ENCODE measurements around the gene PDCD4. TPM values are rescaled to one million over a fixed set of nuclear protein-coding genes. Genes with fewer than 3 reads are reported as not detected.

The PDCD4 gene
- total RNA-seq, 2 donors from 2014 or later = 36.7 to 48.6 TPM

DNA sequence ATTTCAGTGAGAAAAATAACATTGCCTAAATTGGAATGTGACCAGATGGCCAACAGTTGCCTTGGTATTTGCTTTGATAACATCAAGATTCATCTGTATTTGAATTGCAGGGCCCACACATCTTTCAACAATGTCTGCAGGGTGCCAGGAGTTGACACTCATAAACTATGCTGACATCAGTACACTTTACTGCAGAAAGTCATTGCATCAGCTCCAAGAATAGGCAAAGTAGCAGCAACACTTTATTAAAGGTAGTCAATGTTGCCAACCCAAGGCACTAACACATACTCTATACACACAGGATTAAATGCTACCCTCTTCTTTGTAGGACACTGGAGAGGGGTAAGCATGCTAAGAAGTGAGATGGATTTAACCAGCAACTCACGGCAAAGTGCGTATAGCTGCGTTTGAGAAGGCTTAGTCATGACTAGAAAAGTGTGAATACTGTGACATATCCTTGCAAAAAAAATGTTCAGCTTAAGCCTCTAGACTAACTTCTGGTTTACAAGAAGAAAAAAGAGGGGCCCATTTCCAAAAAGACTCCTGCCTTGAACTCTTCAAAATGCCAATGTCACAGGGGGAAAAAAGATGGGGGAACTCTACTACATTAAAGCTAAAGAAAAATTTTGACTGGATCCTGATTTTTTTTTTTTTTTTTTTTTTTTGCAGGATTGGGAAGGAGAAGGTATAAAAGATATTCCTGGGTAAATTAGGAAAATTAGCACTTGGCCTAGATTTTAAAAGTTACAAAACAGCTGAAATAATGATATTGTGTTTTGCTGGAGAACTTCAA, 45.0 kb downstream of the PDCD4 start:
- Mint-ChIP-seq H3K9me3 (no peaks in the 10 kb centered on the region), H3K27ac (peak overlapping the region; percentile 99), H3K4me3 (peak overlapping the region; percentile 96), H3K36me3 (peaks cover 6% of the 10 kb centered on the region), H3K4me1 (ENCODE audit: low read depth in 2 of 2) (peaks cover 20 to 22% of the 10 kb centered on the region in 2 donors), H3K27me3 (no peaks in the 10 kb centered on the region)
- ATAC-seq (no peak), DNase-seq (ENCODE audit: low spot score) (no peak)

DNA sequence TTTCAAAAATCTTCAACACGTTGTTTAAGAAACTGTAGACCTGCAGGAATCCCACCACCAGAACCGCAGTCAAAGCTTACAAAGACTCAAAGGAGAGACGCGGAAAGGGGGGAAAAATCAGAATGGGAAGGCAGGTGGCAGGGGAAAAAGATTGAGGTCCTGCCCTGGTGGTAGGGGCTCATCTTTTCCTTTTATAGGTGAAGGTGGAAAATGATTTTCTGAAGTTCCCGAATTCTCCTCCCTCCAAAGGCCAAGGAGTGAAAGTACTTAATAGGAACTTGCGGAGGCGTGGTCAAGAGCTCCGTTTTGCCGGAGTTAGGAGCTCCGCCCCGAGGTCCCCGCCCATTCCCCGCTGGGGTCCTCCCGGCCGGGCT, 46.5 kb downstream of the PDCD4 start:
- H3K36me3 Mint-ChIP-seq = peaks cover 6% of the 10 kb centered on the region

DNA sequence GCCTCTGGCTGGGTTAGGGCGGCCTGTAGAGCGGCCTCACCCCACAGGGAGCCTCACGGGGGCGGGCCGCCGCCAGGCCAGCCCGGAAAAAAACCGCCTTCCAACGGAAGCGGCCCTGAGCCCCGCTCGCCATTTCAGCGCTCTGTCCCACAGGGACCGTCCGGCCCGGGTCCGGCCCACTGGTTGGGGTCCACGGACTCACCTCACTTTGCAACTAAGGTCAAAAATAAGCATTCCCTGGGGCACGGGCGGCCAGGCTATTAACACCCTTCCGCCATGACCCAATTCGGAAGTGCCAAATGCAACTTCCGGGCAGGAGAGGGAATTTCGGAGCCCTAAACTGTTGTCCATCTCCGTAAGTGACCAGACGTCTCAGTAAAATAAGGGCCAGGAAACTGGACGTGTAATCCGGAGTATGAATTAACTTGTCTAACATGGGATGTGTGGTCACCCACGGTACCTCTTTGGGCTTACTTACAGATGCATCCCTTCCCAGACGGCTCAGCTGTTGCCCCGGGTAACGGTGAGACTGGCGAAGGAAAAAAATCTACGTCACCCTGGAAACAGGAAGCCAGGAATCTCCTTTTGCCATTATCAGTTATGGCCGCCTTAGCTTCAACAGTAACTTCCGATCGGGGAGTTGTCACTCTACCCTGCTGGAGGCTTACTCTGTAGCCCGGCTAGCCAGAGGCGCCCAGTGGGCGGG, 47.1 kb downstream of the PDCD4 start, which contains the start of gene BBIP1:
Gene BBIP1 (minus strand): TSS at position 538 of the 706 bp plus-strand sequence. CDS start 1,023 bp downstream, outside the sequence.
- Mint-ChIP-seq H3K27ac (peak within 1 kb of the TSS; percentile 99), H3K36me3 (peaks cover 6% of the 10 kb centered on the region), H3K27me3 (no peaks in the 10 kb centered on the region), H3K4me1 (ENCODE audit: low read depth in 2 of 2) (peaks cover 26 to 31% of the 10 kb centered on the region in 2 donors), H3K9me3 (no peaks in the 10 kb centered on the region), H3K4me3 (peak within 1 kb of the TSS; percentile 96)
- ATAC-seq (peak; percentile 96), DNase-seq (ENCODE audit: low spot score) (no peak)

More for the DNA sequence above, 46.5 kb downstream of the PDCD4 start:
- DNase-seq (ENCODE audit: low spot score) (peak; percentile 96), ATAC-seq (no peak)
- Mint-ChIP-seq H3K4me3 (peak overlapping the region; percentile 96), H3K9me3 (no peaks in the 10 kb centered on the region), H3K27ac (peak overlapping the region; percentile 99), H3K27me3 (no peaks in the 10 kb centered on the region), H3K4me1 (ENCODE audit: low read depth in 2 of 2) (peaks cover 24 to 26% of the 10 kb centered on the region in 2 donors)

DNA sequence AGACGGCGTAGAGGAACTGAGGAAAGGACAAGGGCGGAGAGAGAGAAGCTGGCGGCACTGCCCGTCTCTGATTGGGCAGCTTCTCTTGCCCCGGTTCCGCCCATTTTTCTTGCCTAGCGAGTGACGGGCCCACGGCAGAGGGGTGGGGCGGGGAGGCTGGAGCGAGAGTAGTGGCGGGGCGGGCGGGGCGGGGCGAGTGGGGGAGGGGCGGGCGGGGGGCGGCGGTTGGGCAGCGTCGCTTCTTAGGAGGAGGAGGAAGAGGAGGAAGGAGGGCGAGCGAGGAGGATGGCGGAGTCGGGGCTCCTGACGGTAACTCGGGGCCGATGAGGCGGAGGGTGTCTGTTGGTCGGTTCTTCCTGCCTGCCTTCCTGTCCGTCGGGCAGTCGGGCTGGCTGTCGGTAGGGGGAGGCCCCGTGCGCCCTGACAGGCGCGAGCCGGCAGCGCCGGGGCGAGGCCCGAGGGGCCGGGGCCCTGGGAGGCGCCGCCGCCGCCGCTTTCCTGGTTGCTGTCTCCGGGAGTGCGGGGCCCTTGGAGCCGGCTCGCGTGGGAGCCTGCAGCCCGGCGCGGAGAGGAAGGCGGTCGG, 47.7 kb downstream of the PDCD4 start, which contains the start of gene SHOC2:
Gene SHOC2 (plus strand): TSS at position 256 of the 583 bp plus-strand sequence. CDS start 44,755 bp downstream, outside the sequence.
- Mint-ChIP-seq H3K4me1 (ENCODE audit: low read depth in 2 of 2) (peaks cover 31 to 36% of the 10 kb centered on the region in 2 donors), H3K36me3 (peaks cover 6% of the 10 kb centered on the region)

DNA sequence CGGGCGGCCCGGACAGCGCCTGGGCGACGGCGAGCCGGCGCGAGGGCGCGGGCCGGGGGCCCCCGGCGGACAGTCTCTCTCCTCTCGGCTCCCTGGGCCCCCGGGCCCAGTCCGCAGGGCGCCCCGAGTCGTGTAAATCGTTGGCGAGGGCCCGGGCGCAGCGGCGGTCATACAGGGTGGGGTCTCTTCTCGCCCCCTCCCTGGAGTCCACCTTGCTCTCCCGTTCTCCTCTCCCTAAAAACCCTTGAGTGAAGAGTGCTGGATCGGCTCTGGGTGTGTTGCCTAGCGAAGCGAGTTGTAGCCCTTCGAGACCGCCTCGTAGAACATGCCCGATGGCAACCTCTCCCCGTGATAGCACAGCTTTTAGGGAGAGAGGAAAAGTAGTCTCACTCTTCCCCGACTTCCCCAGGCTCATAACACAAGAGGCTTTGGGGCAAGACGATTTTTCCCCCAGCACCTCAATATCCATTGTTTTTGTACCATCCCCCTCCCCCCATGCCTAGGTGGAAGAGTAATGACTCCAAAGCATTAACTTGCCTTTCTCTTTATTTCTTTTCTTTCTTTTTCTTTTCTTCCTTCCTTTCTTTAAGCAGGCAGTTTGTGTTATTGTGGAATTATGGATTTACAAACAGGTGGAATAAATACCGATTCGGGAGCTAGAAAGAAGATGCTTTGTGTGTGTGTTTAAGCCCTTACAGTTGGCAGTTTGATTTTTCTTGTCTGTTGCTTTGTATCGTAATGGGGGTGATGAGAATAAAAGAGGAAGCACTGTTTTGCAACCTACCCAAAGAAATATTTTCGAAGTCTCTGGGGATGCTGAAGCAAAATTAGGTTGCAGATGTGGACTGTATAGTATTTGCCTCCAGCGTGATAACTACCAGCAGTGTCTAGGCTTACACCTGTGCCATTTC, 48.5 kb downstream of the PDCD4 start:
- ATAC-seq (no peak), DNase-seq (ENCODE audit: low spot score) (no peak)
- Mint-ChIP-seq H3K9me3 (no peaks in the 10 kb centered on the region), H3K27ac (peak overlapping the region; percentile 85 to 99), H3K36me3 (peaks cover 6% of the 10 kb centered on the region), H3K27me3 (no peaks in the 10 kb centered on the region), H3K4me3 (peak overlapping the region; percentile 96), H3K4me1 (ENCODE audit: low read depth in 2 of 2) (peaks cover 32 to 38% of the 10 kb centered on the region in 2 donors)

More for the DNA sequence above, 47.7 kb downstream of the PDCD4 start, which contains the start of gene SHOC2:
- ATAC-seq (peak; percentile 63 to 71), DNase-seq (ENCODE audit: low spot score) (peak; percentile 100)
- peak within 1 kb of the TSS; percentile 99 for H3K27ac Mint-ChIP-seq
- H3K9me3 Mint-ChIP-seq = no peaks in the 10 kb centered on the region
- no peaks in the 10 kb centered on the region for H3K27me3 Mint-ChIP-seq
- peak within 1 kb of the TSS; percentile 96 for H3K4me3 Mint-ChIP-seq

DNA sequence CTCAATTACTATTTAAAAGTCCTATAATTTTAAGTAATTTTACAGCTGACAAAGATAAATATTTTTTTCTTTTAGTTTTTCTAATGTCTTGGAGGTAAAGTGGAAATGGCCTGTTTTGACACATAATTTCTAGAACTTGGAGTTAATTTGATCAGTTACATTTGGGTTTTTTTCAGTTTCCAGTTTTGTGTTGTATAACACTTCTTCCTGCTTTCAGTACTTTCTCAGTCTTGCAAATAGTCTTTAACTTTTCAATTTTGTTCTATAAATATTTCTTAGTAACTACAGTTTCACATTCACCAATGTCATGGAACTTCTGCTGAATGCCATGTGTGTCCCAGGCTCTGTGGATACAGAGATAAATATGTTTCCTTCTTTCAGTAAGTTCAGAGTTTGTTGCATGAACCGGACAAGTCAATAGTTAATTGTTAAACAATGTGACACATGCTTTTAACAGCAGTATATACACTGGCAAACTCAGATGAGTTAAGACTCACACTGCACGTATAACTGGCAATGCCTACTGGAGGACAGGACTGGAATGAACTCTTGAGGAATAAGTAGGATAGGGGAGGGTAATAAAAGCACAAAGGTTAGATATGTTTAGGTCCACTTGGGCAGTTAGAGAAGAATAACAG, 52.2 kb downstream of the PDCD4 start:
- DNase-seq (ENCODE audit: low spot score) = no peak
- Mint-ChIP-seq H3K4me1 (ENCODE audit: low read depth in 2 of 2) (peaks cover 28 to 36% of the 10 kb centered on the region in 2 donors), H3K27me3 (no peaks in the 10 kb centered on the region), H3K9me3 (no peaks in the 10 kb centered on the region), H3K4me3 (peak overlapping the region; percentile 65), H3K36me3 (peaks cover 6% of the 10 kb centered on the region), H3K27ac (peak overlapping the region in 1 of 2 donors; percentile 56)
- no peak for ATAC-seq

DNA sequence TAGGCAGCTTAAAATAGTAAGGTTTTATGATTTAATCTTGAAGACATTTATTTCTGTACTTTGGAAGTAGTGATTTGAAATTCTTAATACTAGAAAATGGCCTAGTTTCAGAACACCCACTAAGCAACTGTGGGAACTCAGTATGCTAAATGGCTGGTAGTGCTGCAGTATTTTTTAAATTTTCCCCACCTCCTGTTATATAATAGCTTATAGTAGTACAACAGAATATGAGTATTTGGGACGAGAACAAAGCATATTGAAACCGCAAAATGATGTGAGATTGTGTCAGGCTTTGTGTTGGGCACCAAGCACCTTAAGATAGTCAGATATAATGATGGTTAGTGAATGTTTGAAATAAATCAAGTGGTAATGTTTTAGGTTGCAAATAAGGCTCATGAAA, 55.7 kb downstream of the PDCD4 start:
- H3K4me1 Mint-ChIP-seq (ENCODE audit: low read depth in 2 of 2) = peaks cover 22 to 30% of the 10 kb centered on the region in 2 donors
- H3K36me3 Mint-ChIP-seq = no peaks in the 10 kb centered on the region
- H3K27ac Mint-ChIP-seq = no peak overlapping the region
- H3K27me3 Mint-ChIP-seq = no peaks in the 10 kb centered on the region
- H3K4me3 Mint-ChIP-seq = no peak overlapping the region
- ATAC-seq = no peak
- no peaks in the 10 kb centered on the region for H3K9me3 Mint-ChIP-seq
- no peak for DNase-seq (ENCODE audit: low spot score)

DNA sequence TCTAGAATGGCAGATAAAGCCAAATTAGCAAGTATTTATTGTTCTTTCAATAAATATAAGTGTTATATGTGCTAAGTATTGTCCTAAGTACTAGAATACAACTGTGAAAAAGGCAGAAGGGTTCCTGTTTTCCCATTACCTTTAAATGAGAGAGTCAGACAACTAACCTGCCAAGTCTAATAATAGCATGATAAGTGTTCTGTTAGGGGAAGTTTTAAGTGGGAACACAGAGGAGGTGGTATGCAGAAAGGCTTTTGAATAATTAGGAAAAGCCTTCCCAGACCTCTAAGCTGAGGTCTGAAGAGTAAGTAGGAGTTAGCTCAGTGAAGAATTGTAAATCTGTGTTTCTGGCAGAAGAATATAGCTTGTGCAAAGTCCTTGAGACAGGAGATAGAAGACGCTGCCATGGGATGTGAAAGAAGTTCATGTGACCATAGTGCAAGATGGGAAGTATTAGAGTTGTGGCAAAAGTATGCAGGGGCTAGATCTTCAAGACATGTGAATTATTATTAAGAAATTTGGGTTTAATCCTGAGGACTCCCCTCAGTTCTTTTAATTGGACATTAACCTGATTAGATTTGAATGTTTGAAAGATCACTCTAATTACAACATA, 60.1 kb downstream of the PDCD4 start:
- Mint-ChIP-seq H3K4me3 (no peak overlapping the region), H3K27me3 (no peaks in the 10 kb centered on the region), H3K4me1 (ENCODE audit: low read depth in 2 of 2) (peaks cover 8 to 9% of the 10 kb centered on the region in 2 donors), H3K27ac (no peak overlapping the region), H3K36me3 (no peaks in the 10 kb centered on the region), H3K9me3 (no peaks in the 10 kb centered on the region)
- ATAC-seq (no peak), DNase-seq (ENCODE audit: low spot score) (no peak)

DNA sequence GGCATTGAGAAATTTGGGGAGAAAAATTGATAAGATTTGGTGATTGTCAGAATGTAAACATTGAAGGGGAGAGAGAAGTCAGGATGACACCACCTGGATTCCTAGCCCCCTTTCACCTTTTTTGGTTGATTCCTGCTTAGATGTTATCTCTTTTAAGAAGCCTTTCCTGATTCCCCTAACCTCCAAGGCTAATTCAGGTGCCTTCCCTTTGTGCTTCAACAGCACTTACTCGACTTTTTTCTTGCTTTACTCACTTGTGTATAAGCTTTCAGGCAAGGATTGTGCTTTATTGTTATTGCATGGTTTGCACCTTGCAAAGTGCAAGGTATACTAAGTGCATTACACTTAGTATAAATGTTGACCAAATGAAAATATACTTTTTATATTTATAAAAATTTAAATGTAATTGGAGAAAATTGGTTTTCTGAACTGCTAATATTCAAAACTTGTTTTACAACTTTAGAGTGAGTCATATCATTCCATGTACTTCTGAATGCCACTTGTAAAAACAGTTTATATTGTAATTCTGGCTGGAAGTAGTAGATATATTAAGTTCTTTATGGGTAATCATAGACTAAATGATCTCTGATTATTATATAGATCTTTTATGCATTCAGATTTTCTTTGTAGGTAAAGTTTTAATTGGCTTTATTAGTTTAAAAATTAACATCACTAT, 60.9 kb downstream of the PDCD4 start:
- Mint-ChIP-seq H3K4me1 (ENCODE audit: low read depth in 2 of 2) (peaks cover 8 to 10% of the 10 kb centered on the region in 2 donors), H3K4me3 (no peak overlapping the region), H3K27ac (no peak overlapping the region), H3K36me3 (no peaks in the 10 kb centered on the region), H3K27me3 (no peaks in the 10 kb centered on the region), H3K9me3 (no peaks in the 10 kb centered on the region)
- no peak for DNase-seq (ENCODE audit: low spot score)
- no peak for ATAC-seq

DNA sequence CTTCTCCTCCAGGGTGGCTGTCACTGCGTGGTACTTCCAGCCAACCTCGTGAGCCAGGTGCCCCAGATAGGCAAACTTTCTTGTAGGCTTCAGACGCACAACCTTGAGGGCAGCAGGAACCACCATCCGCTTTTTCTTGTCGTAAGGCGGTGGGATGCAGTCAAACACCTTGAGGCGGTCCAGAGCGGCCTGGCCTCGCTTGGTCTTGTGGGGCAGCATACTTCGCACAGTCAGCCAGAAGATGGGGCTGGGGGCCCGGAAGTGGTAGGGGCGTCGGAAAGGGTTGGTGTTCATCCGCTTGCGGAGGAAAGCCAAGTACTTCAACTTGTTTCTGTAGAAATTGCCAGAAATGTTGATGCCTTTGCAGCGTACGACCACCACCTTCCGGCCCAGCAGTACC, 65.0 kb downstream of the PDCD4 start:
- no peaks in the 10 kb centered on the region for H3K27me3 Mint-ChIP-seq
- H3K27ac Mint-ChIP-seq = no peak overlapping the region
- ATAC-seq (no peak), DNase-seq (ENCODE audit: low spot score) (no peak)
- no peaks in the 10 kb centered on the region for H3K36me3 Mint-ChIP-seq
- H3K9me3 Mint-ChIP-seq = no peaks in the 10 kb centered on the region
- H3K4me3 Mint-ChIP-seq = no peak overlapping the region
- peaks cover 18 to 29% of the 10 kb centered on the region in 2 donors for H3K4me1 Mint-ChIP-seq (ENCODE audit: low read depth in 2 of 2)

DNA sequence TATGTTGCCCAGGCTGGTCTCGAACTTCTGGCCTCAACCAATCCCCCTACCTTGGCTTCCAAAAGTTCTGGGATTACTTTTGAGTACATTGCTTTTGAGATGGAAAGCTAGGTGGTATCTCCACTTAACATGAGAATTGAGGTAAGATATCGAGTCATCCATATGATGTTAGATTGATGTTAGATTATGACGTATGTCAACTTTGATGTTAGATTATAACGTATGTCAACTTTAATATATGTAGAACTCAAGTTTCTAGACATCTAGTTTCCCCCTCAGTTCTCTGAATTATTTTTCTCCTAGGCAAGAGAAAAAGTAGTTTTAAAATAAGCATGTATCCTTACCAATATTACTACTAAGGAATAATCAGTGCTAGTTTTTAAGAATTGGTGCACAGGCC, 67.7 kb downstream of the PDCD4 start:
- no peak overlapping the region for H3K27ac Mint-ChIP-seq
- DNase-seq (ENCODE audit: low spot score) (no peak), ATAC-seq (no peak)
- no peaks in the 10 kb centered on the region for H3K9me3 Mint-ChIP-seq
- peaks cover 7% of the 10 kb centered on the region for H3K36me3 Mint-ChIP-seq
- H3K4me3 Mint-ChIP-seq = no peak overlapping the region
- H3K27me3 Mint-ChIP-seq = no peaks in the 10 kb centered on the region
- peaks cover 29 to 46% of the 10 kb centered on the region in 2 donors for H3K4me1 Mint-ChIP-seq (ENCODE audit: low read depth in 2 of 2)
